Ishikawa (cell line): ENCODE results near the gene ADCY2.

Experiments
- CEBPB ChIP-seq: IDR thresholded peaks from 2 replicates; pipeline ENCODE4 v1.6.1; 2012
- CREB1 ChIP-seq: IDR thresholded peaks from 2 replicates; pipeline ENCODE4 v1.6.1; 2012; ENCODE audit warnings: low read depth
- EGR1 ChIP-seq: IDR thresholded peaks from 2 replicates; pipeline ENCODE4 v1.6.1; 2012
- EP300 ChIP-seq: IDR thresholded peaks from 2 replicates; pipeline ENCODE4 v1.6.1; 2012; ENCODE audit warnings: borderline replicate concordance
- FOXM1 ChIP-seq: IDR thresholded peaks from 2 replicates; pipeline ENCODE4 v1.6.1; 2012; ENCODE audit warnings: low read depth, borderline replicate concordance
- MAX ChIP-seq: IDR thresholded peaks from 2 replicates; pipeline ENCODE4 v1.6.1; 2012
- NFIC ChIP-seq: IDR thresholded peaks from 2 replicates; pipeline ENCODE4 v1.6.1; 2012
- RAD21 ChIP-seq: IDR thresholded peaks from 2 replicates; pipeline ENCODE4 v1.6.1; 2012; ENCODE audit warnings: low read depth
- REST ChIP-seq: IDR thresholded peaks from 2 replicates; pipeline ENCODE4 v1.6.1; 2012; ENCODE audit warnings: low read depth, mild to moderate bottlenecking
- TAF1 ChIP-seq: IDR thresholded peaks from 2 replicates; pipeline ENCODE4 v1.6.1; 2012; ENCODE audit warnings: low read depth, mild to moderate bottlenecking
- TCF12 ChIP-seq: IDR thresholded peaks from 2 replicates; pipeline ENCODE4 v1.6.1; 2012; ENCODE audit warnings: low read depth
- TEAD4 ChIP-seq: IDR thresholded peaks from 2 replicates; pipeline ENCODE4 v1.6.1; 2012
- USF1 ChIP-seq: IDR thresholded peaks from 2 replicates; pipeline ENCODE4 v1.6.1; 2012
- YY1 ChIP-seq: IDR thresholded peaks from 2 replicates; pipeline ENCODE4 v1.6.1; 2012; ENCODE audit warnings: low read depth
- ZBTB7A ChIP-seq: IDR thresholded peaks from 2 replicates; pipeline ENCODE4 v1.6.1; 2012; ENCODE audit warnings: low read depth

ADCY2 gene

GRCh38 chr5:7576023-7576715, 180.2 kb downstream of the ADCY2 start:
- TF ChIP-seq NFIC (no peak), YY1 (no peak)

GRCh38 chr5:7577381-7577780, 181.4 kb downstream of the ADCY2 start:
- TF ChIP-seq USF1, result no peak
- TF ChIP-seq FOXM1, result no peak
- no peak for TF ChIP-seq EGR1
- TF ChIP-seq YY1, result no peak
- no peak for TF ChIP-seq EP300
- TF ChIP-seq ZBTB7A, result no peak
- TF ChIP-seq TEAD4, result no peak
- no peak for TF ChIP-seq CREB1
- TF ChIP-seq TAF1, result no peak
- no peak for TF ChIP-seq NFIC
- TF ChIP-seq REST, result no peak

GRCh38 chr5:7578071-7578470, 182.1 kb downstream of the ADCY2 start:
- TF ChIP-seq REST (no peak), YY1 (no peak), CREB1 (no peak), TEAD4 (no peak), MAX (no peak), FOXM1 (no peak), ZBTB7A (no peak), EP300 (no peak), USF1 (no peak), TCF12 (no peak), RAD21 (no peak), EGR1 (no peak)

- TF ChIP-seq ZBTB7A, result no peak
- no peak for TF ChIP-seq REST
- no peak for TF ChIP-seq FOXM1
- TF ChIP-seq YY1, result no peak
- TF ChIP-seq EP300, result no peak
- no peak for TF ChIP-seq TEAD4
- TF ChIP-seq NFIC, result no peak
Measured at GRCh38 chr5:7584749-7585148, 188.8 kb downstream of the ADCY2 start.

- TF ChIP-seq EP300 (no peak), TCF12 (no peak), EGR1 (no peak), USF1 (no peak), MAX (no peak), YY1 (no peak), FOXM1 (no peak), TEAD4 (no peak), NFIC (no peak), RAD21 (no peak), ZBTB7A (no peak), TAF1 (no peak), CEBPB (no peak), REST (no peak), CREB1 (no peak)
Measured at GRCh38 chr5:7585807-7586206, 189.9 kb downstream of the ADCY2 start.
